HCT116 (cell line): Measurements from ENCODE around the gene VAPA. TPM values are rescaled to one million over a fixed set of nuclear protein-coding genes. Genes with fewer than 3 reads are reported as not detected.

Experiments
- ATAC-seq: fragments of 200-7000 bp; cut with Tn5 transposase; 2 replicates; pipeline ENCODE4 v1.9.1; 2020; ENCODE audit warnings: mild to moderate bottlenecking, moderate library complexity
- BruUV-seq: library from RNA; stranded (reverse); fragments of 400-500 nt; replicated peaks from 2 replicates; lab custom pipeline; 2021; lab: Mats Ljungman, UMichigan
- CTCF ChIA-PET: fragments of 300-600 bp; sonication (Branson Sonifier 250); formaldehyde crosslinking; loops from one replicate; lab custom pipeline; 2021; ENCODE audit warnings: antibody characterized with exemption; lab: Charles Lee
- POLR2A ChIA-PET: fragments of 300-600, 350-600 bp; sonication (Branson Sonifier 250); formaldehyde crosslinking; loops from one replicate; lab custom pipeline; 2021; ENCODE audit warnings: antibody characterized with exemption; lab: Charles Lee
- RAD21 ChIA-PET, 2 experiments: fragments of 300-600 bp; sonication (Branson Sonifier 250); formaldehyde crosslinking; loops; one replicate each; lab custom pipeline; 2023; ENCODE audit warnings: low total read pairs in 2 of 2; ENCODE audit not compliant: uncharacterized antibody in 2 of 2, unreplicated experiment in 2 of 2, low non-redundant PET in 1 of 2; lab: Charles Lee
- DNase-seq: peaks from one replicate; pipeline ENCODE4 v3.0.0-alpha.2; 2010; ENCODE audit warnings: low read depth, low spot score
- H2AFZ ChIP-seq: fragments of 200-600 bp; shearing (Covaris generic), sonication (generic); 2 replicates; pipeline ENCODE4 v1.6.1; 2017; ENCODE audit warnings: low read depth, mixed run types, mixed read lengths, antibody characterized with exemption, low read length; ENCODE audit not compliant: poor library complexity, severe bottlenecking
- H3K27ac ChIP-seq: 2 replicates; pipeline ENCODE4 v1.5.1; 2012; ENCODE audit warnings: low read depth, low read length
- H3K27me3 ChIP-seq: fragments of 200-600 bp; sonication (generic); 2 replicates; pipeline ENCODE4 v1.6.1; 2016; ENCODE audit warnings: mixed run types, low read length, mixed read lengths; ENCODE audit not compliant: insufficient read depth
- H3K36me3 ChIP-seq, 2 experiments: fragments of 200-500 bp in 1 of 2; fragments of 200-600 bp in 1 of 2; sonication (Bioruptor generic) in 1 of 2; sonication (generic) in 1 of 2; 2 replicates each; pipeline versions ENCODE4 v1.5.1 to v1.6.1; 2014 to 2016; ENCODE audit warnings: low read length in 2 of 2, inconsistent platforms in 1 of 2, mixed read lengths in 1 of 2, mixed run types in 1 of 2; ENCODE audit not compliant: insufficient read depth in 2 of 2, control insufficient read depth in 1 of 2
- H3K4me1 ChIP-seq, 2 experiments: fragments of 200-600 bp in 1 of 2; sonication (generic) in 1 of 2; 2 replicates each; pipeline versions ENCODE4 v1.5.1 to v1.6.1; 2012 to 2017; ENCODE audit warnings: low read length in 2 of 2, inconsistent platforms in 1 of 2, mild to moderate bottlenecking in 1 of 2, mixed read lengths in 1 of 2, mixed run types in 1 of 2, moderate library complexity in 1 of 2; ENCODE audit not compliant: insufficient read depth in 2 of 2, control insufficient read depth in 1 of 2
- H3K4me2 ChIP-seq: fragments of 200-600 bp; sonication (generic); 2 replicates; pipeline ENCODE4 v1.6.1; 2017; ENCODE audit warnings: mixed run types, low read length, mixed read lengths
- H3K4me3 ChIP-seq, 2 experiments: fragments of 200-600 bp in 1 of 2; sonication (generic) in 1 of 2; replicated peaks in 1 of 2; 2 replicates each; pipeline ENCODE4 v1.5.1; 2011 to 2016; ENCODE audit warnings: low read length in 2 of 2, control low read depth in 1 of 2, low read depth in 1 of 2, mild to moderate bottlenecking in 1 of 2, mixed read lengths in 1 of 2, mixed run types in 1 of 2
- H3K79me2 ChIP-seq: fragments of 200-600 bp; sonication (generic); 2 replicates; pipeline ENCODE4 v1.6.1; 2017; ENCODE audit warnings: mild to moderate bottlenecking, mixed run types, low read length, moderate library complexity, mixed read lengths; ENCODE audit not compliant: insufficient read depth
- H3K9ac ChIP-seq: fragments of 200-600 bp; sonication (generic); 2 replicates; pipeline ENCODE4 v1.6.1; 2016; ENCODE audit warnings: low read length, mixed read lengths
- H3K9me2 ChIP-seq: fragments of 200-600 bp; sonication (generic), shearing (Covaris generic); 2 replicates; pipeline ENCODE4 v1.6.1; 2017; ENCODE audit warnings: mixed run types, mild to moderate bottlenecking, moderate library complexity; ENCODE audit not compliant: insufficient read depth
- H3K9me3 ChIP-seq, 2 experiments: fragments of 200-500 bp in 1 of 2; fragments of 200-600 bp in 1 of 2; sonication (Bioruptor generic) in 1 of 2; sonication (generic) in 1 of 2; 2 replicates each; pipeline ENCODE4 v1.6.1; 2014 to 2017; ENCODE audit warnings: low read length in 2 of 2, mixed read lengths in 2 of 2, inconsistent platforms in 1 of 2, low read depth in 1 of 2, mild to moderate bottlenecking in 1 of 2, mixed run types in 1 of 2, moderate library complexity in 1 of 2; ENCODE audit not compliant: control insufficient read depth in 1 of 2, insufficient read depth in 1 of 2
- H4K20me1 ChIP-seq: fragments of 200-600 bp; sonication (generic), shearing (Covaris generic); 2 replicates; pipeline ENCODE4 v1.6.1; 2017; ENCODE audit warnings: mixed run types, mild to moderate bottlenecking, moderate library complexity; ENCODE audit not compliant: insufficient read depth
- ATF3 ChIP-seq: IDR thresholded peaks from 2 replicates; pipeline ENCODE4 v1.6.1; 2012
- CBX3 ChIP-seq: IDR thresholded peaks from 2 replicates; pipeline ENCODE4 v1.6.1; 2012; ENCODE audit warnings: low read depth
- CEBPB ChIP-seq: IDR thresholded peaks from 2 replicates; pipeline ENCODE4 v1.6.1; 2012; ENCODE audit warnings: low read depth
- EGR1 ChIP-seq: IDR thresholded peaks from 2 replicates; pipeline ENCODE4 v1.6.1; 2012; ENCODE audit warnings: low read depth
- EZH2 ChIP-seq: fragments of 200-600 bp; sonication (generic); IDR thresholded peaks from 2 replicates; pipeline ENCODE4 v1.6.1; 2017; ENCODE audit warnings: antibody characterized with exemption, mixed run types
- FOSL1 ChIP-seq: IDR thresholded peaks from 2 replicates; pipeline ENCODE4 v1.6.1; 2012; ENCODE audit warnings: low read depth
- MAX ChIP-seq: IDR thresholded peaks from 2 replicates; pipeline ENCODE4 v1.6.1; 2012
- POLR2A ChIP-seq: IDR thresholded peaks from 2 replicates; pipeline ENCODE4 v1.7.0; 2011; ENCODE audit warnings: borderline replicate concordance; ENCODE audit not compliant: insufficient read depth, insufficient read length; ENCODE audit errors: extremely low read depth
- POLR2AphosphoS5 ChIP-seq: IDR thresholded peaks from 2 replicates; pipeline ENCODE4 v1.6.1; 2011; ENCODE audit warnings: mild to moderate bottlenecking, low read depth, low read length, moderate library complexity
- RAD21 ChIP-seq: IDR thresholded peaks from 2 replicates; pipeline ENCODE4 v1.6.1; 2012; ENCODE audit warnings: low read depth, mild to moderate bottlenecking
- REST ChIP-seq: IDR thresholded peaks from 2 replicates; pipeline ENCODE4 v1.6.1; 2012; ENCODE audit warnings: low read depth
- SIN3A ChIP-seq: IDR thresholded peaks from 2 replicates; pipeline ENCODE4 v1.6.1; 2012; ENCODE audit warnings: low read depth
- SP1 ChIP-seq: IDR thresholded peaks from 2 replicates; pipeline ENCODE4 v1.6.1; 2012; ENCODE audit warnings: low read depth
- SRF ChIP-seq: IDR thresholded peaks from 2 replicates; pipeline ENCODE4 v1.6.1; 2012; ENCODE audit warnings: low read depth
- TCF7L2 ChIP-seq: IDR thresholded peaks from 2 replicates; pipeline ENCODE4 v1.7.0; 2011; ENCODE audit warnings: borderline replicate concordance, inconsistent platforms; ENCODE audit not compliant: insufficient read depth, insufficient read length; ENCODE audit errors: extremely low read depth
- YY1 ChIP-seq: IDR thresholded peaks from 2 replicates; pipeline ENCODE4 v1.6.1; 2011; ENCODE audit warnings: low read length, low read depth, moderate library complexity, mild to moderate bottlenecking; ENCODE audit not compliant: insufficient replicate concordance; ENCODE audit errors: extremely low read depth
- ZBTB33 ChIP-seq: IDR thresholded peaks from 2 replicates; pipeline ENCODE4 v1.6.1; 2011; ENCODE audit warnings: mild to moderate bottlenecking, low read length, moderate library complexity; ENCODE audit not compliant: insufficient replicate concordance; ENCODE audit errors: extremely low read depth
- ZFX ChIP-seq: fragments of 450-650 bp; IDR thresholded peaks from 2 replicates; pipeline ENCODE4 v1.6.1; 2017
- intact Hi-C: fragments of 100-400 bp; cut with micrococcal nuclease; formaldehyde crosslinking; loops from 2 replicates; pipeline ENCODE4 v1.10.0; 2022
- total RNA-seq: library from RNA; stranded (reverse); gene quantifications from one replicate; pipeline ENCODE4 v1.2.1, GENCODE V29; 2021; ENCODE audit not compliant: unreplicated experiment

The VAPA gene
- total RNA-seq, 1 experiment from 2014 or later = 295 TPM

- RAD21 ChIA-PET = no interaction called here
- no peaks in the 10 kb centered on the region for H3K9me2 ChIP-seq
- POLR2A ChIA-PET = no interaction called here
- H3K9ac ChIP-seq = no peak overlapping the region
- no peak overlapping the region for H3K4me3 ChIP-seq
- TF ChIP-seq ATF3 (no peak), SRF (no peak), ZBTB33 (no peak), YY1 (no peak), CBX3 (no peak), SP1 (no peak), EZH2 (no peak), REST (no peak), EGR1 (no peak), CEBPB (no peak), RAD21 (no peak), MAX (no peak), SIN3A (no peak), ZFX (no peak), TCF7L2 (no peak), POLR2AphosphoS5 (no peak), POLR2A (no peak), FOSL1 (no peak)
- TF ChIP-seq, all 23 proteins: peak for 0
- H2AFZ ChIP-seq = no peak overlapping the region
- H3K79me2 ChIP-seq = peaks cover 6% of the 10 kb centered on the region
- H3K27ac ChIP-seq = no peak overlapping the region
- peaks cover 4 to 9% of the 10 kb centered on the region in 2 experiments; a peak in 3 of 4 replicates for H3K4me1 ChIP-seq
- no peaks in the 10 kb centered on the region for H3K36me3 ChIP-seq
- DNase-seq (no peak), ATAC-seq (no peak)
- CTCF ChIA-PET = no interaction called here
- no peaks in the 10 kb centered on the region for H3K27me3 ChIP-seq
- no peak overlapping the region for H3K4me2 ChIP-seq
- H3K9me3 ChIP-seq = no peaks in the 10 kb centered on the region
- H4K20me1 ChIP-seq = peaks cover 1% of the 10 kb centered on the region; the same call in 1 of the 2 replicates
- intact Hi-C loops = loop anchor here (10.0 kb wide), 1 partner anchor 295 kb away; the partner anchor contains the start of gene PPP4R1
- BruUV-seq = no TSS peak
Measured at GRCh38 chr18:9910071-9910470, 3.7 kb upstream of the VAPA start.
